Measurements from ENCODE around the gene BSND. TPM values are rescaled to one million over a fixed set of nuclear protein-coding genes. Genes with fewer than 3 reads are reported as not detected.

Gene BSND
- total and polyA plus RNA-seq, 9 of the 15 experiments (the other 6 are each of a cell fraction or from before 2014, with no cell fraction given) = not detected

GRCh38 chr1:54996359-54996868 is 2.3 kb upstream of the BSND start (continued):
- TF ChIP-seq, protein P1, sequence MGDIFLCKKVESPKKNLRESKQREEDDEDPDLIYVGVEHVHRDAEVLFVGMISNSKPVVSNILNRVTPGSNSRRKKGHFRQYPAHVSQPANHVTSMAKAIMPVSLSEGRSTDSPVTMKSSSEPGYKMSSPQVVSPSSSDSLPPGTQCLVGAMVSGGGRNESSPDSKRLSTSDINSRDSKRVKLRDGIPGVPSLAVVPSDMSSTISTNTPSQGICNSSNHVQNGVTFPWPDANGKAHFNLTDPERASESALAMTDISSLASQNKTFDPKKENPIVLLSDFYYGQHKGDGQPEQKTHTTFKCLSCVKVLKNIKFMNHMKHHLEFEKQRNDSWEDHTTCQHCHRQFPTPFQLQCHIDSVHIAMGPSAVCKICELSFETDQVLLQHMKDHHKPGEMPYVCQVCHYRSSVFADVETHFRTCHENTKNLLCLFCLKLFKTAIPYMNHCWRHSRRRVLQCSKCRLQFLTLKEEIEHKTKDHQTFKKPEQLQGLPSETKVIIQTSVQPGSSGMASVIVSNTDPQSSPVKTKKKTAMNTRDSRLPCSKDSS (IDR thresholded peaks at IDR 0.05; ENCODE audit: low read depth, partially characterized antibody) = no peak
- TF ChIP-seq ZNF76 (CRISPR knock-in tag; IDR thresholded peaks at IDR 0.05; ENCODE audit: borderline replicate concordance) (no peak), ZNF133 (CRISPR knock-in tag; IDR thresholded peaks at IDR 0.05) (no peak), ILF3 (IDR thresholded peaks at IDR 0.05; ENCODE audit: borderline replicate concordance) (no peak), CGGBP1 (CRISPR knock-in tag; IDR thresholded peaks at IDR 0.05) (no peak), HSF4 (CRISPR knock-in tag; IDR thresholded peaks at IDR 0.05; ENCODE audit: borderline replicate concordance) (no peak), DIDO1 (tag; IDR thresholded peaks at IDR 0.05; ENCODE audit: low read depth) (no peak), CHAMP1 (IDR thresholded peaks at IDR 0.05) (no peak), MNT (conservative IDR thresholded peaks at IDR 0.05) (no peak), ZNF280B (CRISPR knock-in tag; IDR thresholded peaks at IDR 0.05) (no peak), NKRF (IDR thresholded peaks at IDR 0.05; ENCODE audit: borderline replicate concordance) (no peak), ZNF445 (CRISPR knock-in tag; IDR thresholded peaks at IDR 0.05; ENCODE audit: low read depth) (no peak), SAP30 (IDR thresholded peaks at IDR 0.05; ENCODE audit: borderline replicate concordance, insufficient read depth, low read depth, low read length, poor library complexity, severe bottlenecking) (no peak), TGIF2 (CRISPR knock-in tag; IDR thresholded peaks at IDR 0.05) (no peak), HMG20A (CRISPR knock-in tag; conservative IDR thresholded peaks at IDR 0.05) (no peak)
- TF ChIP-seq, protein P2, sequence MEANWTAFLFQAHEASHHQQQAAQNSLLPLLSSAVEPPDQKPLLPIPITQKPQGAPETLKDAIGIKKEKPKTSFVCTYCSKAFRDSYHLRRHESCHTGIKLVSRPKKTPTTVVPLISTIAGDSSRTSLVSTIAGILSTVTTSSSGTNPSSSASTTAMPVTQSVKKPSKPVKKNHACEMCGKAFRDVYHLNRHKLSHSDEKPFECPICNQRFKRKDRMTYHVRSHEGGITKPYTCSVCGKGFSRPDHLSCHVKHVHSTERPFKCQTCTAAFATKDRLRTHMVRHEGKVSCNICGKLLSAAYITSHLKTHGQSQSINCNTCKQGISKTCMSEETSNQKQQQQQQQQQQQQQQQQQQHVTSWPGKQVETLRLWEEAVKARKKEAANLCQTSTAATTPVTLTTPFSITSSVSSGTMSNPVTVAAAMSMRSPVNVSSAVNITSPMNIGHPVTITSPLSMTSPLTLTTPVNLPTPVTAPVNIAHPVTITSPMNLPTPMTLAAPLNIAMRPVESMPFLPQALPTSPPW (CRISPR knock-in tag; IDR thresholded peaks at IDR 0.05) = peak; percentile 81
